Measurements from ENCODE around the gene PRPF38B. TPM values are rescaled to one million over a fixed set of nuclear protein-coding genes. Genes with fewer than 3 reads are reported as not detected.

The PRPF38B gene
- total RNA-seq, 1 donor from 2014 or later: 25.3 TPM

DNA sequence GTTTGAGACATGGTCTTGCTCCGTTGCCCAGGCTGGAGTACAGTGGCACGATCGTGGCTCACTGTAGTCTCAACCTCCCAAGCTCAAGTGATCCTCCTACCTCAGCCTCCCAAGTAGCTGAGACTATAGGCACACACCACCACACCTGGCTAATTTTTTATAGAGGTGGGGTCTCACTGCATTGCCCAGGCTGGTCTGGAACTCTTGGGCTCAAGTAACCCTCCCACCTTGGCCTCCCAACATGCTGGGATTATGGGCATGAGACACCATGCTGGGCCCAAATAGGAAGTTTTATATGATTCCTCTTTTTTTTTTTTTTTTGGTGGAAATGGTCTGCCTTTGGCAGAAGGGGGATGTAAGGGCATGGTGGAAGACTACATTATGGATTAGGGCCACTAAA, 14.5 kb downstream of the PRPF38B start:
- no peak for DNase-seq (ENCODE audit: low spot score)
- TF ChIP-seq, protein P1, sequence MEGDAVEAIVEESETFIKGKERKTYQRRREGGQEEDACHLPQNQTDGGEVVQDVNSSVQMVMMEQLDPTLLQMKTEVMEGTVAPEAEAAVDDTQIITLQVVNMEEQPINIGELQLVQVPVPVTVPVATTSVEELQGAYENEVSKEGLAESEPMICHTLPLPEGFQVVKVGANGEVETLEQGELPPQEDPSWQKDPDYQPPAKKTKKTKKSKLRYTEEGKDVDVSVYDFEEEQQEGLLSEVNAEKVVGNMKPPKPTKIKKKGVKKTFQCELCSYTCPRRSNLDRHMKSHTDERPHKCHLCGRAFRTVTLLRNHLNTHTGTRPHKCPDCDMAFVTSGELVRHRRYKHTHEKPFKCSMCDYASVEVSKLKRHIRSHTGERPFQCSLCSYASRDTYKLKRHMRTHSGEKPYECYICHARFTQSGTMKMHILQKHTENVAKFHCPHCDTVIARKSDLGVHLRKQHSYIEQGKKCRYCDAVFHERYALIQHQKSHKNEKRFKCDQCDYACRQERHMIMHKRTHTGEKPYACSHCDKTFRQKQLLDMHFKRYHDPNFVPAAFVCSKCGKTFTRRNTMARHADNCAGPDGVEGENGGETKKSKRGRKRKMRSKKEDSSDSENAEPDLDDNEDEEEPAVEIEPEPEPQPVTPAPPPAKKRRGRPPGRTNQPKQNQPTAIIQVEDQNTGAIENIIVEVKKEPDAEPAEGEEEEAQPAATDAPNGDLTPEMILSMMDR (IDR thresholded peaks at IDR 0.05): no peak
- no peak overlapping the region for H3K4me3 Mint-ChIP-seq (ENCODE audit: unreplicated experiment)
- H3K27me3 Mint-ChIP-seq (ENCODE audit: low read depth): no peaks in the 10 kb centered on the region
- no peaks in the 10 kb centered on the region for H3K9me3 Mint-ChIP-seq (ENCODE audit: low read depth)
- peaks cover 39% of the 10 kb centered on the region for H3K4me1 Mint-ChIP-seq (ENCODE audit: low read depth)
- H3K27ac Mint-ChIP-seq (ENCODE audit: unreplicated experiment): no peak overlapping the region
- no peaks in the 10 kb centered on the region for H3K36me3 Mint-ChIP-seq (ENCODE audit: low read depth)

GRCh38 chr1:108708691-108709660, 16.9 kb downstream of the PRPF38B start:
- H3K36me3 Mint-ChIP-seq (ENCODE audit: low read depth): no peaks in the 10 kb centered on the region
- TF ChIP-seq, protein P1 (IDR thresholded peaks at IDR 0.05): peak; percentile 41

GRCh38 chr1:108712606-108713150, 20.6 kb downstream of the PRPF38B start, which contains the start of gene FNDC7:
TSS of gene FNDC7 (plus strand) at chr1:108712908. CDS start at chr1:108712934, 26 bp downstream.
- no peak within 1 kb of the TSS for H3K27ac Mint-ChIP-seq (ENCODE audit: unreplicated experiment)
- DNase-seq (ENCODE audit: low spot score): no peak
- TF ChIP-seq, protein P1 (IDR thresholded peaks at IDR 0.05): no peak
- H3K4me1 Mint-ChIP-seq (ENCODE audit: low read depth): peaks cover 25% of the 10 kb centered on the region
- H3K9me3 Mint-ChIP-seq (ENCODE audit: low read depth): no peaks in the 10 kb centered on the region
- H3K4me3 Mint-ChIP-seq (ENCODE audit: unreplicated experiment): no peak within 1 kb of the TSS
- H3K36me3 Mint-ChIP-seq (ENCODE audit: low read depth): no peaks in the 10 kb centered on the region
- no peaks in the 10 kb centered on the region for H3K27me3 Mint-ChIP-seq (ENCODE audit: low read depth)

More at GRCh38 chr1:108708691-108709660, 16.9 kb downstream of the PRPF38B start:
- Mint-ChIP-seq H3K9me3 (ENCODE audit: low read depth) (no peaks in the 10 kb centered on the region), H3K4me3 (ENCODE audit: unreplicated experiment) (no peak overlapping the region), H3K4me1 (ENCODE audit: low read depth) (peaks cover 32% of the 10 kb centered on the region), H3K27ac (ENCODE audit: unreplicated experiment) (no peak overlapping the region), H3K27me3 (ENCODE audit: low read depth) (no peaks in the 10 kb centered on the region)
- no peak for DNase-seq (ENCODE audit: low spot score)

DNA sequence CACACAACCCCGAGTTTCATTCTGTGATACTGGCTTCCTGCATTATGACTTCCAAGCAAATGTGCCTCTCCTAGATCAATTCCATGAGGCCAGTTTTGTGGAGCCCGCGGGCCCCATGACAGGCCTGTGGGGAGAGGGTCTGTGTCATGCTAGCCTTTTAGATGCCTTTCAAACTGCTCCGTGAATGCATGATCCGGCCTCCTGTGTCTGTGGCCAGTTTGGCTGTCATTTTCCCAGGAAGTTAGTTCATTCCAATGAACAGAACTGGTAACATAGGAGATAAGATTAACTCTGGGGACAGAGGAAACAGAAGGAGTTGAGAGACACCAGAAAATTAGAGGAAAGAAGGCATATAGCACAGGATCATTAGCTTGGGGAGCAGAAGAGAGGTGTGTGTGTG, 23.8 kb downstream of the PRPF38B start:
- Mint-ChIP-seq H3K4me1 (ENCODE audit: low read depth) (peaks cover 41% of the 10 kb centered on the region), H3K27me3 (ENCODE audit: low read depth) (no peaks in the 10 kb centered on the region), H3K36me3 (ENCODE audit: low read depth) (no peaks in the 10 kb centered on the region), H3K4me3 (ENCODE audit: unreplicated experiment) (no peak overlapping the region), H3K9me3 (ENCODE audit: low read depth) (no peaks in the 10 kb centered on the region), H3K27ac (ENCODE audit: unreplicated experiment) (peak overlapping the region; percentile 87)
- TF ChIP-seq, protein P1 (IDR thresholded peaks at IDR 0.05): no peak
- DNase-seq (ENCODE audit: low spot score): no peak

DNA sequence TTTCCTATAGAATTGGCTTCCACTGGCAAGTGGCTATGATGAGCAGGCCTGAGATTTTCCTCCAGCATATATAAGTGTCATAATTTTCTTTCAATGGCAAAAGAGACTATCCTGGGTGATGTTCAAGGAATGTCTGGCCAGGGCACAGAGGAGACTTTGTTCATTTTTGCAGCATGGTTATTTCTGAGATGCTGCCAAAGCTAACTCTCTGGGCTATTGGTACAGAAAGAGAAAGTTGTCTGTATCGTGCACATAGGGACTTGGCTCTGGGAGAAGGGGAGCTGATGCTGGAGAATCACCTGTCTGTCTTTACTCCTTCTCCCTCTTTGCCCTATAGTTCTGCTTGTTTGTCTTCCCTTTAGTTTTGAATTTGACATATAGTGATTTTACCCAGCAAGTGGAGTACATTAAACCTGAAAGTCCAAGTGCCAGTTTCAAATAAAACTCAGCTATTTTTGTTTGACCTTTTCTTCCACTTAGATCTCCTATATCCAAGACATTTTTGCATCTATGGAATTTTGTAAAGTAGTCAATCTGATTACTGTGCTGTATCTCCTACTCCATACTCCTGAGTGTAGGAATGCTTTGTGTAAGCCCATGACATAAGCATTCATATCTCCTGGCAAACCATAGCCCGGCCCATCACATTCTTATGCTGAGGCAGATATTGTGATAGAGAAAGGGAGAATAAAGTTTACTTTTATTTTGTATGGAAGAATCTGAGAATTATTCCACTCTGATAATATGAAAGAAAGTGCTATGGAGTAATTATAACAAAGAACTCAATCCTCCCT, 24.5 kb downstream of the PRPF38B start:
- Mint-ChIP-seq H3K27ac (ENCODE audit: unreplicated experiment) (peak overlapping the region; percentile 87), H3K4me1 (ENCODE audit: low read depth) (peaks cover 46% of the 10 kb centered on the region), H3K9me3 (ENCODE audit: low read depth) (no peaks in the 10 kb centered on the region), H3K4me3 (ENCODE audit: unreplicated experiment) (no peak overlapping the region), H3K36me3 (ENCODE audit: low read depth) (no peaks in the 10 kb centered on the region), H3K27me3 (ENCODE audit: low read depth) (no peaks in the 10 kb centered on the region)
- DNase-seq (ENCODE audit: low spot score): no peak
- TF ChIP-seq, protein P1 (IDR thresholded peaks at IDR 0.05): no peak
